CD4-positive, CD25-positive, alpha-beta regulatory T cell (primary cell): ENCODE data around the gene RSKR. TPM values are rescaled to one million over a fixed set of nuclear protein-coding genes. Genes with fewer than 3 reads are reported as not detected.

Experiments
- ATAC-seq, 2 donors: fragments of 150-1000 bp; cut with Tn5 transposase; one replicate each; pipeline ENCODE4 v1.10.0; 2021; ENCODE audit warnings: low read depth in 2 of 2, moderate number of reproducible peaks in 2 of 2, moderate library complexity in 1 of 2
- DNase-seq, 3 donors: peaks; one replicate each; pipeline versions ENCODE4 v3.0.0 to v3.0.0-alpha.2; 2012 to 2022; ENCODE audit warnings: mixed read lengths in 1 of 3
- H3K27ac ChIP-seq: one replicate; pipeline ENCODE4 v1.7.0; 2013; ENCODE audit warnings: mild to moderate bottlenecking, low read length; ENCODE audit not compliant: insufficient read depth, poor library complexity, severe bottlenecking
- H3K27me3 ChIP-seq: one replicate; pipeline ENCODE4 v1.7.0; 2013; ENCODE audit warnings: low read length; ENCODE audit not compliant: control insufficient read depth, insufficient read depth
- H3K36me3 ChIP-seq: one replicate; pipeline ENCODE4 v1.7.0; 2013; ENCODE audit warnings: mild to moderate bottlenecking, low read length, moderate library complexity; ENCODE audit not compliant: control insufficient read depth, insufficient read depth
- H3K4me1 ChIP-seq: 2 replicates; pipeline ENCODE4 v1.7.0; 2013; ENCODE audit warnings: mild to moderate bottlenecking, low read length; ENCODE audit not compliant: insufficient read depth, control insufficient read depth, poor library complexity, severe bottlenecking
- H3K4me3 ChIP-seq: one replicate; pipeline ENCODE4 v1.7.0; 2013; ENCODE audit warnings: low read depth, mild to moderate bottlenecking, low read length, moderate library complexity
- H3K9me3 ChIP-seq, 2 experiments: 1 replicate in 1 of 2; 2 replicates in 1 of 2; pipeline ENCODE4 v1.7.0; 2013; ENCODE audit warnings: low read length in 2 of 2, mild to moderate bottlenecking in 1 of 2, moderate library complexity in 1 of 2; ENCODE audit not compliant: control insufficient read depth in 2 of 2
- H3K27ac Mint-ChIP-seq, 3 donors: one replicate each; pipeline ENCODE4 v1.8.0; 2020 to 2022; ENCODE audit warnings: mild to moderate bottlenecking in 3 of 3, mixed read lengths in 3 of 3, moderate library complexity in 2 of 3
- H3K27me3 Mint-ChIP-seq: one replicate; pipeline ENCODE4 v1.8.0; 2022; ENCODE audit warnings: mild to moderate bottlenecking, mixed read lengths
- H3K36me3 Mint-ChIP-seq: one replicate; pipeline ENCODE4 v1.8.0; 2020; ENCODE audit warnings: mixed read lengths
- H3K4me1 Mint-ChIP-seq, 4 donors: one replicate each; pipeline ENCODE4 v1.8.0; 2020 to 2022; ENCODE audit warnings: mixed read lengths in 4 of 4, mild to moderate bottlenecking in 1 of 4
- H3K4me3 Mint-ChIP-seq, 4 donors: one replicate each; pipeline ENCODE4 v1.8.0; 2020 to 2022; ENCODE audit warnings: mild to moderate bottlenecking in 4 of 4, mixed read lengths in 4 of 4, moderate library complexity in 3 of 4
- H3K9me3 Mint-ChIP-seq, 7 donors: one replicate each; pipeline ENCODE4 v1.8.0; 2020 to 2022; ENCODE audit warnings: mixed read lengths in 7 of 7, mild to moderate bottlenecking in 3 of 7, moderate library complexity in 2 of 7
- polyA plus RNA-seq, 4 donors: library from polyadenylated mRNA; unstranded; fragments of 300-500 nt; fragmentation: Illumina TruSeq; gene quantifications; one replicate each; pipeline ENCODE4 v1.2.3, GENCODE V29; 2021
- total RNA-seq: library from RNA; stranded (reverse); gene quantifications from one replicate; pipeline ENCODE4 v1.2.3, GENCODE V29; 2022

The RSKR gene
- total and polyA plus RNA-seq, 5 donors from 2014 or later = 0.08 to 15.2 (median 0.44) TPM; not detected in 1

DNA sequence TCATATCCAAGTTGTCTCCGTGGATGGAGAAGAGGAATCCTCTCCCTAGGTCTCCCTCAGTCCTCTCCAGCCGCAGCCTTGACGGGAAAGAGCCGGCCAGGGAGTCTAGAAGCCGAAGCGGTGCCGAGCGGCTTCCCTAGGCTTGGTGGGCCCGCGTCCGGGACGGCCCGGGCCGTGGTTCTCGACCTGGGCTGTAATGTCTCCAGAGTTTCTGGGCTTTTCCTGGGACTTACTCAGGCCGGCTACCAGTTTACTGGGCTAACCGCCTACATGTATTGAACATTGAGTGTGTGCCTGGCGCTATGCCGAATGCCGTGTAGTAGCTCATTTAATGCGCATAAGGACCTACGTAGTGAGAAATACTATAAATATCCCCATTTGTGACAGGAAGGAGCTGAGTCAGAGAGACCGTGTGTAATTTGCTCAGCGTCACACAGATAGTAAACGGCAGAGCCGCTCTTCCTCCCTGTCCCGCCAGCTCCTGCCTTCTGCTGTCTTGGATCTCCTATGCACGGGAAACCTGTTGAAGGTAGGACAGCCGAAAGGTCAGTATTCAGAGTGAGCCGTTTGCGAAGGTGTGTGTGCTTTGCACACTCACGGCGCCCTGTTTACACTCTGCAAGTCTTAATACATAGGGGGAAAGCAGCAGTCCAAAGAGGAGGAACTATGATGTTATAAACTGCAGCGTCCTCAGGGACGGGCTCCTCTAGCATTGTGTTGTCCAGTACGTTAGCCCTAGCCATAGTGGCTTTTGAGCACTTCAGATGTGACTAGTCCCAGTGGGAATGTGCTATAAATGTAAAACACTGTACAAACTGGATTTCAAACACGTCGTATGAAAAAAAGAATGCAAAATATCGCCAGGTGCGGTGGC lies 14.4 kb downstream of the RSKR start:
- H3K4me3 ChIP-seq = peak overlapping the region; percentile 90
- Mint-ChIP-seq H3K4me3 (peak overlapping the region; percentile 90 to 96 (median 93)), H3K9me3 (no peaks in the 10 kb centered on the region), H3K27ac (peak overlapping the region; percentile 96 to 99 (median 99)), H3K36me3 (no peaks in the 10 kb centered on the region), H3K27me3 (no peaks in the 10 kb centered on the region), H3K4me1 (peaks cover 18 to 26% (median 19%) of the 10 kb centered on the region in 4 donors)
- DNase-seq (peak; percentile 44 to 80 (median 74)), ATAC-seq (peak; percentile 63 to 65)
- H3K27ac ChIP-seq = peak overlapping the region; percentile 99
- H3K27me3 ChIP-seq = no peaks in the 10 kb centered on the region
- H3K9me3 ChIP-seq = no peaks in the 10 kb centered on the region
- H3K4me1 ChIP-seq = peaks cover 16% of the 10 kb centered on the region
- H3K36me3 ChIP-seq = no peaks in the 10 kb centered on the region

DNA sequence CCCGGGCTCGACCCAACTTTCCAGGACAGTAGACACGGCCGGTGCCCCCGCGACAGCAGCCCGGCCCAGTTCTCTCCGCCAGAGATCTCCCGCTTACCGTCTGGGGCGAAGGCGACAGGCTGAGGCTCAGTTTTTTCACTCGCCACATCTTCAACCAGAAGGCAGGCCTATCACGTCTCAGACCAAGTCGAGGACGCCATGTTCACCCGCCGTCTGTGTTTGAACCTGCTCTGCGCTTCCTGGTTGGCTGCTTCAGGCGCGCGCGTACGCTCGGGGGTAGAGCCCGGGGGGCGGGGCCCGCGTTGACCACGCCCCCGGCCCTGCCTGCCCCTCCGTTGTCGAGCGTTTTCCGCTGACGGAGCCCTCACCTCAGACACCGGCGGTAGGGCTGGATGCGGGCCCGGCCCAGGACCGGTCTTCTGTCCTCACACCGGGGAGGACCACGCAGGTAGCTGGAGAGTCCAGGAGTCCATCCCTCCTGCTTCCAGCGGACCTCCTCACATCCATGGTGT lies 15.1 kb downstream of the RSKR start, which contains the start of gene SPAG5:
Gene SPAG5 (minus strand): TSS at position 227 of the 512 bp plus-strand sequence. CDS start 79 bp downstream, at position 148.
- DNase-seq (peak; percentile 93 to 96 (median 94)), ATAC-seq (peak; percentile 92 to 94)
- H3K27me3 ChIP-seq = no peaks in the 10 kb centered on the region
- Mint-ChIP-seq H3K36me3 (no peaks in the 10 kb centered on the region), H3K27ac (peak within 1 kb of the TSS; percentile 96 to 99 (median 99)), H3K9me3 (no peaks in the 10 kb centered on the region), H3K27me3 (no peaks in the 10 kb centered on the region), H3K4me3 (peak within 1 kb of the TSS; percentile 90 to 96 (median 93)), H3K4me1 (peaks cover 18 to 26% (median 19%) of the 10 kb centered on the region in 4 donors)
- peak within 1 kb of the TSS; percentile 90 for H3K4me3 ChIP-seq
- no peaks in the 10 kb centered on the region for H3K9me3 ChIP-seq
- H3K4me1 ChIP-seq = peaks cover 16% of the 10 kb centered on the region
- peak within 1 kb of the TSS; percentile 99 for H3K27ac ChIP-seq
- no peaks in the 10 kb centered on the region for H3K36me3 ChIP-seq

DNA sequence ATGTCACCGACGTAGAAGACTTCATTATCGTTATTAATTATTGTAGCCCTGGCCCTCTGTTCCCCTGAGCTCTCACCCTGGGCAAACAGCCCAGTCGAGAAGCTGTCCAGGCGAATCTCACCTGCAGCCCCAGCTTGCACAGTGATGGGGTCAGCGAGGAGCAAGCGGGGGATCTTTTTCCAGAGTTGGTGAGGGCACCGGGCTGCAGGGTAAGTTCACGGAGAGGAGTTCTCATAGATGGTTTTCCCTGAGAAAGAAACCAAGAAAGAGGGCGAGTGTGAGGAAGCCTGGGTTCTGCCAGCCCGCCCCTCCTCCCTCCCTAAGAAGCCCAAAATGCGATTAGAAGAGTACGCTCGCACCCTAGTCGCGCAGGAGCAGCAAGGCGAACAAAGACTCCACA lies 15.6 kb downstream of the RSKR start:
- Mint-ChIP-seq H3K9me3 (no peaks in the 10 kb centered on the region), H3K4me3 (peak overlapping the region; percentile 90 to 96 (median 93)), H3K36me3 (no peaks in the 10 kb centered on the region), H3K27me3 (no peaks in the 10 kb centered on the region), H3K4me1 (peaks cover 18 to 26% (median 19%) of the 10 kb centered on the region in 4 donors), H3K27ac (peak overlapping the region; percentile 96 to 99 (median 99))
- no peaks in the 10 kb centered on the region for H3K9me3 ChIP-seq
- peak overlapping the region; percentile 99 for H3K27ac ChIP-seq
- ATAC-seq (no peak), DNase-seq (no peak)
- no peaks in the 10 kb centered on the region for H3K27me3 ChIP-seq
- peak overlapping the region; percentile 78 for H3K4me3 ChIP-seq
- H3K36me3 ChIP-seq = no peaks in the 10 kb centered on the region
- H3K4me1 ChIP-seq = peaks cover 16% of the 10 kb centered on the region

DNA sequence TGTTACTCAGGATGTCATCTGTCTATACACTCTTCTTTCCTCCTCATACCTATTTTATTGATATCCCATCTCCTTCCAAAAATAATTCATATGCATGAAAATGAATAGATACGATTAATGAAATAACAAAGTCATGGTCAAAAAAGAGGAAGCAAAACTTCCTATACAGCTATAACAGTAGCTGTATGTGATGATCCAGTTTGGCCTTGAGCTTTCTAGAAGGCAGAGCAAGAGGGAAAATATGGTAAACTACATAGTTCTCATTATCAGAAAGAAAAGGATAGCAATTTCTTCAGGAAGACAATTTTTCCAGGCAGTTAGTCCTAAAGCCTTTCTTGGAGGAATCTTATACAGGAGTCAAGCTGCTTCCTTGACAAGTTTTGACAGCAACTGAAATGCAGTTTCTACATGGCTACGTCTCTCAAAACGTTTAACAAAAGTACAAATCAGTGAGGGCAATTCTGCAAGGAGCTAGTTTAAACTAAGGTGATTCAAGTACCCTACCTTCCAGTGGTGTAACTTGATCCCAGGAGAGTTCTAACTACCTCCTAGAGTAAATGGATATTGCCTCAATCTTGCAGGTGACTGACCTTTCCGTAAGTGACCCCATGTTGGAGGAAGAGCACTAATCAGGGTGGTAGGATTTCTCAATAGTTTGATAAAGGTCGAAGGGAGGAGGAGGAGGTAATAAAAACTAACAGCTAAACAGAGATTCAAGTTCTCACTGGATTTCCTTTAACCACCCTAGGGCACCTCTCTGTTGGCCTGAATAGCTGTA lies 16.2 kb downstream of the RSKR start:
- peak overlapping the region; percentile 90 to 96 (median 93) for H3K4me3 Mint-ChIP-seq
- peaks cover 16% of the 10 kb centered on the region for H3K4me1 ChIP-seq
- no peak for ATAC-seq
- DNase-seq = no peak
- H3K4me1 Mint-ChIP-seq = peaks cover 18 to 26% (median 19%) of the 10 kb centered on the region in 4 donors
- no peaks in the 10 kb centered on the region for H3K27me3 ChIP-seq
- H3K36me3 Mint-ChIP-seq = no peaks in the 10 kb centered on the region
- H3K27me3 Mint-ChIP-seq = no peaks in the 10 kb centered on the region
- no peaks in the 10 kb centered on the region for H3K9me3 Mint-ChIP-seq
- no peaks in the 10 kb centered on the region for H3K36me3 ChIP-seq
- peak overlapping the region; percentile 99 for H3K27ac ChIP-seq
- peak overlapping the region in 2 of 3 donors; percentile 96 to 99 for H3K27ac Mint-ChIP-seq
- peak overlapping the region; percentile 78 for H3K4me3 ChIP-seq
- no peaks in the 10 kb centered on the region for H3K9me3 ChIP-seq

DNA sequence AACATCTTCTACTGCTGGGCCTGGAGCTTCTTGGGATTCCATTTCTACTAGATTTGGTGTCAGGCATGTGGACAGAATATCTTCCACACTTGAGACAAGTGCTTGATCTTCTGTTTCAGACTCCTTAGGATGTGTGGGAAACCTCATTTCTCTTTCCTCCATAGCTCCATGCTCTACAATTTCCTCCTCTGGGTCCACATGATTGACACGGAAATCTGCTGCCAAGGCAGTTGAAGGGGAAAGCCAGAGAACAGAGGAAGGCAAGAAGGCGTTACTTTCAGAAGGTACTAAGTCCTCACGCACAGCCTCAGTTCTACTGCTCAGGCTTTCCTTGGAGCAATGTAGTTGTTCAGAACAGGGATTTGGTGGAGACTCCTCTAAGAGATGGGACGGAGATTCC lies 21.7 kb downstream of the RSKR start:
- H3K27ac Mint-ChIP-seq = no peak overlapping the region
- no peaks in the 10 kb centered on the region for H3K9me3 Mint-ChIP-seq
- H3K4me1 ChIP-seq = no peaks in the 10 kb centered on the region
- H3K27ac ChIP-seq = no peak overlapping the region
- DNase-seq = no peak
- H3K27me3 ChIP-seq = no peaks in the 10 kb centered on the region
- H3K9me3 ChIP-seq = no peaks in the 10 kb centered on the region
- no peak for ATAC-seq
- no peaks in the 10 kb centered on the region for H3K36me3 ChIP-seq
- peaks cover 13% of the 10 kb centered on the region for H3K36me3 Mint-ChIP-seq
- no peak overlapping the region for H3K4me3 ChIP-seq
- H3K4me1 Mint-ChIP-seq = peaks cover 0 to 7% (median 1%) of the 10 kb centered on the region in 4 donors
- H3K4me3 Mint-ChIP-seq = no peak overlapping the region
- H3K27me3 Mint-ChIP-seq = no peaks in the 10 kb centered on the region

DNA sequence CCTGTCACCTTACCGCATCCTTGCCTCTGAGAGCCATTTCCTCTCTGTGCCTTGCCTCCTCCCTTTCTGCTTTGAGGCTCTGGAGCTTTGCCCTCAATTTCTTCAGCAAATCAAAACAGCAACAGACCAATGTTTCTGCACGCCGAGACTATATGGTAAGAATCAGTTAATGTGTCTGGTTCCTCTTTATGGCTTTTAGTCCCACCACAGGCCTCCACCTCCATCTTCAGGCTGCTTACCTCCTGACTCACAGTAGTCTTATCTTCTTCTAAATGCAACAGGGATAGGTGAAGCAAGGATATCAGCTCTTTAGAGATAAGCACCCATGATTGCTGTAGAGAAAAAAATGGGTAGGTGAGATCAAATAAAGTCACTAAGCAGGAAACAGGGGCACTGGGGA lies 28.1 kb downstream of the RSKR start:
- H3K9me3 ChIP-seq = no peaks in the 10 kb centered on the region
- ATAC-seq (no peak), DNase-seq (no peak)
- Mint-ChIP-seq H3K4me3 (no peak overlapping the region), H3K4me1 (peaks cover 0 to 7% (median 0%) of the 10 kb centered on the region in 4 donors), H3K27me3 (no peaks in the 10 kb centered on the region), H3K9me3 (no peaks in the 10 kb centered on the region), H3K27ac (peak overlapping the region in 1 of 3 donors; percentile 5), H3K36me3 (peaks cover 14% of the 10 kb centered on the region)
- H3K27me3 ChIP-seq = no peaks in the 10 kb centered on the region
- peaks cover 24% of the 10 kb centered on the region for H3K36me3 ChIP-seq
- no peaks in the 10 kb centered on the region for H3K4me1 ChIP-seq
- no peak overlapping the region for H3K27ac ChIP-seq
- no peak overlapping the region for H3K4me3 ChIP-seq

DNA sequence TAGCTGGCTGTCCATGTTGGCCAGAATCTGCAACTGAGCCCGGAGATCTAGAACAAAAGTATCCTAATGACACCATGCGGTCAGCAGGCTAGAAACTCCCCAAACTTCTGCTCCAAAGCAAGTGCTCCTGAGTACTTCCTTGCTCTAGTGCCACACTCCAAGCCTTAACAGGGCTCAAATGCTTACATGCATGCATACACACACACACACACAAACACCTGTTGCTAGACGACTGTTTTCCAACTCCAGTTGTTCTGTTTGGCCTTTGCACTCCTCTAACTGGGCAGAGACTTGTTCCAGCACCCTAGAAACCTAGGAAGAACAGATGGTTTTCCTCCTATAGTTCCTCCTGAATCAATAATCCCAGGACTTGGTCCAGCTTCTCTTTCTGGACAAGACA lies 29.6 kb downstream of the RSKR start:
- no peak for ATAC-seq
- Mint-ChIP-seq H3K9me3 (no peaks in the 10 kb centered on the region), H3K36me3 (peaks cover 18% of the 10 kb centered on the region), H3K27me3 (no peaks in the 10 kb centered on the region), H3K27ac (no peak overlapping the region), H3K4me1 (peaks cover 0 to 17% (median 0%) of the 10 kb centered on the region in 4 donors), H3K4me3 (no peak overlapping the region)
- Histone ChIP-seq H3K27me3 (no peaks in the 10 kb centered on the region), H3K9me3 (no peaks in the 10 kb centered on the region), H3K36me3 (peaks cover 24% of the 10 kb centered on the region), H3K4me3 (no peak overlapping the region), H3K27ac (no peak overlapping the region), H3K4me1 (no peaks in the 10 kb centered on the region)
- no peak for DNase-seq
